H1 (cell line): Measurements from ENCODE around the gene FGF19. TPM values are rescaled to one million over a fixed set of nuclear protein-coding genes. Genes with fewer than 3 reads are reported as not detected.

Experiments
- BCL11A ChIP-seq, 2 experiments: IDR thresholded peaks; one replicate each; pipeline ENCODE4 v1.6.1; 2011; ENCODE audit warnings: low read depth in 2 of 2, low read length in 2 of 2, mild to moderate bottlenecking in 2 of 2
- ZNF274 ChIP-seq: IDR thresholded peaks from 2 replicates; pipeline ENCODE4 v1.7.0; 2012; ENCODE audit warnings: low read length, borderline replicate concordance; ENCODE audit errors: extremely low read depth
- polyA plus RNA-seq, 7 experiments: library from polyadenylated mRNA; depleted of rRNA in 3 of 7; stranded (reverse) in 5 of 7; unstranded in 2 of 7; fragments of >200 nt in 5 of 7; fragments of 200-250 nt in 2 of 7; gene quantifications; 1 replicate in 5 of 7; 2 replicates in 1 of 7; 4 replicates in 1 of 7; pipeline versions ENCODE4 v1.2.1 to v1.2.3, GENCODE V29; 2011 to 2013; ENCODE audit warnings: missing spikeins in 2 of 7, mixed read lengths in 2 of 7
- total RNA-seq: library from RNA; stranded (reverse); fragmentation: NEBNext Ultra II Directional; extraction: Animal tissue kit (Norgen Biotek cat#: 25700); gene quantifications from 2 replicates; pipeline ENCODE4 v1.2.1, GENCODE V29; 2021
- TF ChIP-seq, protein P1 (sequence below): IDR thresholded peaks from 2 replicates; pipeline ENCODE4 v1.6.1; 2012; ENCODE audit warnings: low read length, inconsistent platforms

The FGF19 gene
- total and polyA plus RNA-seq, 2 of the 8 experiments (the other 6 are each of a cell fraction or from before 2014, with no cell fraction given), result 9.6 to 14.8 TPM

DNA sequence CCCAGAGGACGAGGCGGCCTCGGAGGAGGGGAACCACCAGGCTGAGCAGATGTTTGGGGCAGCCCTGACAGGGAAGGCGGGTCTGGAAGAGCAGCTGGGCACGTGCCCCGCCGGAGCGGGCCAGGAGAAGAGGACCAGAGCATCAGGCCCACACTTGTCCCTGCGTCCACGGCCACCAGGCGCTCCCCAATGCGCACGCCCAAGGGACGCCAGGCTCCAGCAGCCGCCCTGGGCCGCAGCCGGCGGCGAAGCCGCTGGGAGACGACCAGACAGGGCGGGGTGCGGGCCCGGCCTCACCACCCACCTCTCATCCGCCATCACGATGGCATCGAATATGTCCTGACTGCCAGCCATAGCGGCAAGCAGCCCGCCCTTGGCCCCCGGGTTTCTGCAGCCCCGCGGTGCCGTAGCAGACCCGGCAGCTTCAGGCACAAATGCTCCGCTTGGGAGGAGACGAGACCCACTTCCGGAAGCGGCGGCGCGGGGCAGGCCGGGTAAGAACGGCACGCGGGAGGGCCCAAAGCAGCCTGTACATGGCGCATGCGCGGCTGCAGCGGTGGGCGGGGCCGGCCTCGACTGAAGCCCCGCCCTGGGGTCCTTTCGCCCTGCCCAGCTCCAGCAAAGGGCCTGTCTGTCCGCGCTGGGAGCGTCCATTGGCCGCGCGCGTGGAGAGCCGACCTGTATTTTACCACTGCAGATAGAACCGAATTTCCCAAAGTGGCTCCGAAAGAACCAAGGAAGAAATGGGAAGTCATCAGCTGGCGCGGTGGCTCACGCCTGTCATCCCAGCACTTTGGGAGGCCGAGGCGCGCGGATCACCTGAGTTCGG, 28.7 kb downstream of the FGF19 start, which contains the start of gene LTO1 (continued):
- TF ChIP-seq BCL11A (IDR thresholded peaks at IDR 0.05; ENCODE audit: low read depth in 2 of 2, low read length in 2 of 2) (no peak), ZNF274 (no peak)
- TF ChIP-seq, protein P1, sequence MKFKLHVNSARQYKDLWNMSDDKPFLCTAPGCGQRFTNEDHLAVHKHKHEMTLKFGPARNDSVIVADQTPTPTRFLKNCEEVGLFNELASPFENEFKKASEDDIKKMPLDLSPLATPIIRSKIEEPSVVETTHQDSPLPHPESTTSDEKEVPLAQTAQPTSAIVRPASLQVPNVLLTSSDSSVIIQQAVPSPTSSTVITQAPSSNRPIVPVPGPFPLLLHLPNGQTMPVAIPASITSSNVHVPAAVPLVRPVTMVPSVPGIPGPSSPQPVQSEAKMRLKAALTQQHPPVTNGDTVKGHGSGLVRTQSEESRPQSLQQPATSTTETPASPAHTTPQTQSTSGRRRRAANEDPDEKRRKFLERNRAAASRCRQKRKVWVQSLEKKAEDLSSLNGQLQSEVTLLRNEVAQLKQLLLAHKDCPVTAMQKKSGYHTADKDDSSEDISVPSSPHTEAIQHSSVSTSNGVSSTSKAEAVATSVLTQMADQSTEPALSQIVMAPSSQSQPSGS, result no peak
